Measurements from ENCODE around the gene ADD2.
"Not testable (repeated sequence)": the region's sequence is repeated elsewhere in the genome, so short reads cannot be mapped to it uniquely, and the experiment has no call there.

The ADD2 gene

DNA sequence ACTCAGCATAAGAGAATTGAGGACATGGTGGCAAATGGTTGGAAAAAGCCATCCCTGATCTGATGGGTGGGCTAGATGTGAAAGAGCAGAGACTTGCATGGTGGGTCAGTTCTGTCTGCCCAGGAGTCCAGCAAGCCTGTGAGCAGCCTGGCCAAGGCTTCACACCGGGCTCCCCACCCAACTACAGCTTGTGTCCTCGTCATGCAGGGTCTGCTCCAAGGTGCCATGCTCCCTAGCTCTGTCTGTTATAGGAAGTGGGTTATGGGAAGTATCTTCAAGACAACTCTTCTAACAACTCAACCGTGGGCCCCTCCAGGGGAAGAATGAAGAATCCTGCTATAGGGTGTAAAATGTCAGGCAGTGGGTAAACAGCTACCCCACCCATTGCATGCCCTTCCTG, 97.4 kb downstream of the ADD2 start:
- DNase-seq, result no peak

DNA sequence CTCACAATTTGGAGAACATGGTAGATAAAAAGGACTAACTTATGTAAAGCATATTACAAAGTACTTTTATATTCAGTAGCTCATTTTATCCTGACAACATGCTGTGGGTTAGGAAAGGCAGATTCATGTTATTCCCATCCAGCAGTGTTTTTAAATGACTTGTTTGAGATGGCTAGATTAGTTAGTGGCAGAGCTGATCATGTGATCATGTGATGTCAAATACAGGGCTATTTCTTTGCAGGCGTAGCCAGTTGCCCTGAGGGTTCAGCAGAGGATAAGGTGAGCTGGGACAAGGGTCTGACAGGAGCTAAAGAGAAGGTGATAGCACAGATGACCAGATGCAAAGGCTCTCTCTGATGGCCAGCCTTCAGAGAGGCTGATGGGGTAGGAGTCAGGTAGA, 97.8 kb downstream of the ADD2 start:
- DNase-seq, result no peak

DNA sequence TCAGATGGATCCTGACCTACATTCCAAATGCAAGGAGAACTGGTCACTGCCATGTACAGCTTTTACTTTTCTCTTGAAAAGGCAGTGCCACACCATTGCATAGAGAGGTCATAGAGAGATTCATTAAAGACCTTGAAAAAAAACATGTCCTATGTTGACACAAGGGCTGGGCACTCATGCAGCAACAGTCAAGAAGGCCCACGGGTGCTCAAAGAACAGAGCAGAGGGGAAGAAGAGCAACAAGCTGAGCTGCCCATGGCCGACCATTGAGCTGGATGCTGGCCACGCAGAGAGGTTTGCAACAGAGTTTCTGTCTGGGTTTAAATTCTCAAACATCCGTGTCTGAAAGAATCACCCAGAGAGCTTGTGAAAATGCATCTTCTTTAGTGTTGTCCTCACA, 99.1 kb downstream of the ADD2 start:
- DNase-seq, result no peak

DNA sequence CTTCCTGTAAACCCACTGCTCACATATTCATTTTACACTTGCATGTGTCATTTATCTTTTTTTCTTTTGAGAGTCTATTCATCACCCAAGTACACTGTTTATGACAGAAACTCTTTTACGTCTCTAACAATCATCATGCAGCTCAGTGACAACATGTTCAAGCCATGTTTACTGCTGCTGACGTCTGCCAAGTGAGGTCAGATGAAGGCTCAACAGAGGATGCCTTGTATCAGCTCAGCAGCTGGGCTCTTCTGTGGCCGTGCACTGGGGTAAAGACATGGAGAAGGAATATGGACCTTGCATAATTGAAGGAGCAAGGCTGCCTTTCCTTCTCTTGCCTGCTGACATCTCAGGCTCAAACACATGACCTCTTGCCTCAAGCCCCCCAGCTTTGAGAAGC, 99.6 kb downstream of the ADD2 start:
- DNase-seq, result no peak

DNA sequence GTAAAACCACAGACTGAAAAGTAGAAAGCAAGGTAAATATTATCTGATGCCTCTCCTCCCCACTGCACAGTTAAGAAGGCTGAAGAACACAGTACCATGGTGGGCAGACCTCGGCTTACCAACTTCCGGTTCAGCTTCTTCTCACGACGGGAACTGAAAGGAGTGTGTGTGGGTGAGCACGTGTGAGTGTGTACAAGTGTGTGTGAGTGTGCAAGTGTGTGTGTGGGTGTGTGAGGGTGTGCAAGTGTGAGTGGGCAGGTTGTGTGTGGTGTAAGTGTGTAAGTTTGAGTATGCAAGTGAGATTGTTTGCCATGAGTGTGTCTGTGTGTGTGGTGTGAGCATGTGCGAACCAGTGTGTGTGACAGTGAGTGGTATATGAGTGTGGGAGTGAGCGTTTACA, 103.5 kb downstream of the ADD2 start:
- no peak for DNase-seq

DNA sequence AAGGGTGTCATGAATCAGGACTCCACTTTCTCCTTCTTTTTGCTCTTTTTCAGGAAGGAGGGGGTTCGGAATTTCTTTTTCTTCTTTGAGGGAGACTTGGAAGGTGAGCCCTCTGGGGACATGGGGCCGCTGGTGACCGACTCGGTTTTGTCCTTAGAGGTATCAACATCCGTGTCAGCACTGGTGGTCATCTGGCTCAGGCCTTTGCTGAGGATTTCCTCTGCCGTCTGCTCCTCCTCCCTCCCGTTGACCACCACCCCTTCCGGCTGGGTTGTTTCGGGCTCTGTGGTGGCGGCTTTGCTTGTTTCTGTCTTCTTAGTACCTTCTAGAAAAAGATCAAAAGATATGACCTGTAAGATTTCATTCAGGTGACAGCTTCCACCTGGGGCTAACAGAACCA, 104.6 kb downstream of the ADD2 start:
- DNase-seq, result no peak

DNA sequence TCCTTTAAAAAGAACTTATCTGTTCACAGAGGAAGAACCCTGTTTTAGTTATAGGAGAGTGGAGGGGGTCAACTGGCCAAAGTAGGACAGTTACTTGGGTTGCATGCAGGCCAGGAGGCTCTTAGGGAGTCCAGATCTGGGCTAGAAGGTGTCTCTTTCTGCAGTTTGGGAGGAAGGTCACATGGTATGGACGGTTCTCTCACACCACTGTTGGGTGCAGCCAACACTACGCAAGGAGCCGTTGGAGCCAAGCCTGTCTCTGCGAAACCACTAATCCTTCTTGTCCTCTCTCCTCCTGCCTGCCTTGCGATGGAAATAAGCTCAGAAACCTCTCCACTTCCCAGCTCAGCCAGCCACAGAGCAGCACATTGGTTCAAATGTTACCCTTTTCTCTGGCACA, 108.4 kb downstream of the ADD2 start:
- no peak for DNase-seq

DNA sequence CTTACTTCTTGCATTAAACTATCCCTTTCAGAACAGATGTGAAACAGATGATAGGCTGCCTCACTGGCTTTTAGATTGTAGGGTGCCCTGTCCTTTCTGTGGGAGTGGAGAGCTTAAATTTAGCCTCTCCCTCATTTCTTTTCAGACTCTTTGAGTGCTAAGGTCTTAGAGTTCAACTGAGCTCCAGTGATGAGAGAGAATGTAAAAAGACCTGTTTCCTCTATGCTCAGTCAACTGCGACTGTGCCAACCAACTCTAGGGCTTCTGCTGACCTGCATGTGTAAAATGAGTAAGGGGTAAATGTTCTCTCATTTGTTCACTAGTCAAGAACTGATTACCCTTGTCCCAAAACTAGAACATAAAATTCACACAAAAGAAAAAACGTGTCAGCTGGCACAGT, 109.5 kb downstream of the ADD2 start:
- no peak for DNase-seq

DNA sequence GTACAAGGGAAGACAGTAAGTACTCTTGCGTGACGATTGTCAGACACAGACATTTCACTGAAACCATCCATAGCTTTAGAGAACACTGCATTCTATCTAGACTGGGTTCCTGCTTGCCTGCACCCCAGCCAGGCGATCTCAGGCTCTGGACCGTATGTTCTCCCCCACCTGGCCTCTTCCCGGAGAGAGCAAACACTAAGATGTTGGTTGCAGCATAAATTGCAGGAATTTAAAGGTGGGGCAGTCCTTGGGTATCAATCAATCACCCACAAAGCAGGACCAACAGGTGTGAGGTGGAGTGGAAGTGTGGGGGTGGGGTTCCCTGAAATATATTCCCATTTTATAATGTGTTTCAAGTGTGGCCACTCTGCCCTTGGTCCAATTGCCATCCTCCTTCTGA, 110.8 kb downstream of the ADD2 start:
- no peak for DNase-seq

DNA sequence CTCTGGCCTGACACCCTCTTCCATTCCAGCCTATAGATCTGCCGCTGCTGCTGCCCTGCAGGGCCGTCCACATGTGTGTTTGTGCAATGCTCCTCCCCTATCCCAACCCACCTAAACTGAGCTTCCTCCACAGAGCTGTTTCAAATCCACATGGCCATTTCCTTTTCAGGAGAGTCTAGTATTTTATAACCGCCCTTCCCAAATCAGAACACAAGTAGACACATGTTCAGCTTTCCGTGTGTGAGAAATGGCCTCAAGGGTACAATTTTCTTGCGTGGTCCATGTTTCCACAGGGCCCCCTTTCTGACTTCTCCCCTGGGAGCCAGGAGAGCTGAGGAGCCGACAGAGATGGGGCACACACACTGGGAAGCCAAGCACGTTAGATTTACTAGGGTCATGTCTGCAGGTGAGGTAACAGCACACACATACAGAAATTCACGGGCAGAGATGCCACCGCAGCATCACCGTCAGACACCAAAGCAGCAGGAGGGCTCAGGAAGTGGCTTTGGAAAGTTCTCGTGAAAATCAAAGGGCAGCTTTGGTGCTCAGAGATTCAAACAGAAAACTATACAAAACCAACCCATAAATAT, 111.5 kb downstream of the ADD2 start:
- DNase-seq, result no peak

DNA sequence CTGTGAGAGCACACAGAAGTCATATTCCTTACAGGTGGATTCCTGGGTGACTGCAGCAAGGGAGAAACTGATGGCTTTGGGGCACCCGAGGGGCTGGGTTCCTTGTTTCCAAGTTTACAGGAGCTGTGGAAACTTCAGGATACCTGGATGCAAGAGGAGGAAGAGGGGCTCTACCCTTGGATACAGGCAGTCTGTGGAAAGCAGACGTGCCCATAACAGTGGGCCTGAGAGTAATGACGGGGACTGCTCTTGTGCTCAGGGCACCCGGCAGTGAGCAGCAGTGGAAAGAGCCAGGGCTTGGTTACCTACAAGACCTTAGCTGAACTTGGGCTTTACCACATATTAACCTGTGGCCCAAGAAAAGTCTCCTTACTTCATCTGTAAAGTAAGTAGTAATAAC, 112.2 kb downstream of the ADD2 start:
- no peak for DNase-seq

DNA sequence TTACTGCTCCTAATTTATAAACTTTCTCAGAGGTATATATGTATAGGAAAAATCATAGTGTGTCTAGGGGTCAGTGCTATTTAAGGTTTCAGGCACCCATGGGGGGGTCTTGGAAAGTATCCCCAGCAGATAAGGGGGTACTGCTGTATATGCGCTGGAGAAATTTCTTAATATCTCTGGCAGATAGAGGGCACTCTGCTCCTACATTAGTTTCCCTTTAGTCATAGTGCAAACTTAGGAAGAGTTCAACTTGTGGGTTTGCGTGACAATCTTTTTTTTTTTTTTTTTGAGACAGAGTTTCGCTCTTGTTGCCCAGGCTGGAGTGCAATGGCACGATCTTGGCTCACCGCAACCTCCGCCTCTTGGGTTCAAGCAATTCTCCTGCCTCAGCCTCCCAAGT, 112.8 kb downstream of the ADD2 start:
- not testable (repeated sequence) for DNase-seq

DNA sequence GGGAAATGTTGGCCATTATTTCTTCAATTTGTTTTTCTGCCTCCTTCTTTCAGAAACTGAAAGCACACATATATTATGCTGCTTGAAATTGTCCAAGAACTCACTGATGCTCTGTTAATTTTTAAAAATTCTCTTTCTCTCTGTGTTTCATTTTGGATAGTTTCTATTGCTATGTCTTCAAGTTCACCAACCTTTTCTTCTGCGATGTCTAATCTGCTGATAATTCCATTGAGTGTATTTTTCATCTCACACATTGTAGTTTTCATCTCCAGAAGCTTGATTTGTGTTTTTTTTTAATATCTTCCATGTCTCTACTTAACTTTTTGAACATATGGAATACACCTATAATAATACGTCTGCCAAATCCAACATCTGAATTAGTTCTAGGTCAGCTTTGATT, 116.3 kb downstream of the ADD2 start:
- no peak for DNase-seq

DNA sequence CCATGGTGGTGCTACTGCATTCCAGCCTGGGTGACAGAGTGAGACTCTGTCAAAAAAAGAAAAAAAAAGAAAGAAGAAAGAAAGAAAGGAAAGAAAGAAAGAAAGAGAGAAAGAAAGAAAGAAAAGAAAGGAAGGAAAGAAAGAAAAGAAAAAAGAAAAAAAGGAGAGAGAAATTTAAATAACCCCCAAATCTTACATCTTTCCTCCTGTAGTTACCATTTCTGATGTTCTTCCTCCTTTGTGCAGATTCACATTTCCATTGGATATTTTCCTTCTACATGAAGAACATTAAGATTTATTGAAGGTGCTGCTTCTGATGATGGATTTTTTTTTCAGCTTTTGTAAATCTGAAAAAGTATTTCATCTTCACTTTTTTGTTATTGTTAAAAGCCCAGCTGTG, 117.0 kb downstream of the ADD2 start:
- DNase-seq, result no peak

DNA sequence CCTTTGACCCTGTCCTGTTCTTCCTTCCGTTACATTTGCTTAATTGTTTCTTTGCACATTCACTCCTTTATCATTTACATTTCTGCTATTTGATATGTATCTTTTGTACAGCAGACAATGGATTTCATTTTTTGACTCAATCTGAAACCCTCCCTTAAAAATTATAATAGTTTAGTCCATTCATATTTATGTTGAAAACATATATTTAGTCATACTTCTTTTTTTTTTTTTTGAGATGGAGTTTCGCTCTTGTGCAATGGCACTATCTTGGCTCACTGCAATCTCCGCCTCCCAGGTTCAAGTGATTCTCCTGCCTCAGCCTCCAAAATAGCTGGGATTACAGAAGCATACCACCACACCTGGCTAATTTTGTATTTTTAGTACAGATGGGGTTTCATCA, 119.0 kb downstream of the ADD2 start:
- no peak for DNase-seq

DNA sequence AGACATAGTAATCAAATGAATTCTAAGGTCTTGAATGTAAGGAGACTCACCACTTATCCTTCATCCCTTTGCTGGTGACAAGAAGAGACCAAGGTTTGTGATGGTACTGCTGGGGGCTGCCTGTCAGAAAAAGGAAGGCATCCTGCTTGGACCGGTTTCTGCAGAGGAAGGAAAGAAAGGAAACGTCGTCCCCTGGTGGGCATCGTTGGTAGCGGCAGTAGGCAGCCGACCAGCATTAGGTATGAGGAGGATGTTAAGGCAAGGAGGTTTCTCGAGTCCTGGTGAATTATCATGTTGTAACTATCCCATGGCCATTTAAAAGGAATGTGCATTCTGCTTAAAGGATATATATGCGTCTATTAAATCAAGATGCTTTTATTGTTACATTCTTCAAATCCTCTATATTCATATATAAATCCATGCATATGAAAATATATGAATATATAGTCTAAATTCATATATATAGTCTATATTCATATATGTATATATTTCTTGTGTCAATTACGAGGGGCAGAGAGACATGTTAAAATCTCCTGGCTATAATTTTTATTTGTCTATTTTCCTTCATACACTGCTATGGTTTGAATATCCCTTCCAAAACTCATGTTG, 120.0 kb downstream of the ADD2 start:
- no peak for DNase-seq

DNA sequence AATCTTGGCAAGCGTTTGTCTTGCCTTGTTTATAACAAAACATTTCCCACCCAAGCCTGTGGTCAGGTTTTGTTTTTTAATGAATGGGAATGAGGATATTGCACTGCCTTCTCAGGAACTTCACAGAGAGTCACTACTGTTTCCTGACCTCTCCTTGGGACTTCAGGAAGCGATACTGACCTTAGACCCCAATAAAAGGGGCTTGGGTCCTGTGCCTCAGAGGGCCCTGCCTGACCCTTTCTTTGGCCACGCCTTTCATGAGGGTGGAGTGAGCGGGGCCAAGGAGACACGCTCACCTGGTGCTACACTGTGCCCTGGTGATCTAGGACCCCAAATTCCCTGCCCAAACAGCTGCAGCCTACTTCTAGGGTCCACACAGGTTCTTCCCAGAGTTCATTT, 121.6 kb downstream of the ADD2 start:
- no peak for DNase-seq

DNA sequence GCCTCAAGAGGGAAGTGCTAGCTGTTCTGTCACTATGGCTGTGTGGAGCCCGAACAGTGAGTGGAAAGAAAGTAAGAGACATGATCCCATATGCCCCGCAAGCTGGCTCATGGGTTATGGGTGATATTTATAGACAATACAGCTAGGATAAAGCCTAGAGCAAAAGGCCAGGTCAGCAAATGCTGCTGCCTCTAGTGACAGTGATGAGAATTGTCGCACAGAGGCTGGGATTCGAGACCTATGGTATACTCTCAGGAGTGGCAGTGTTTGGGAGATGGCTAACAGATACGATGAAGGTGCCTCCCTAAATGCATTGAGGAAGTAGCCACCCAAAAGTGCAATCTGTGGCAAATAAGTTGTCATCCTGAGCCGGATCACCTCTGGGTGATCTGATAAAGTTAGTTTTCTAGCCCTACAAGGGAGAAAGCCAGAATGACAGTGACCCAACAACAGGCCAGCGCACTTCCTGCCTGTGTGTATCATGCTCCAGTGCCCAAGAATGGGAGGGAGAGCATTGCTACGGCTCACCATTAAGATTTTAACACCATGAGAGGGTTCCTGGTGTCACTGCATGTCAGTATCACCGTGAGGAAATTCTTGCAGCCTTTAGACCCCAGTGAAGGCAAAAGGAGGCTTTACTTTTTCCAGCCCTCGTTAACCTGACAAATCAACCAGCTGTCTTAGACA, 122.1 kb downstream of the ADD2 start:
- DNase-seq, result no peak

DNA sequence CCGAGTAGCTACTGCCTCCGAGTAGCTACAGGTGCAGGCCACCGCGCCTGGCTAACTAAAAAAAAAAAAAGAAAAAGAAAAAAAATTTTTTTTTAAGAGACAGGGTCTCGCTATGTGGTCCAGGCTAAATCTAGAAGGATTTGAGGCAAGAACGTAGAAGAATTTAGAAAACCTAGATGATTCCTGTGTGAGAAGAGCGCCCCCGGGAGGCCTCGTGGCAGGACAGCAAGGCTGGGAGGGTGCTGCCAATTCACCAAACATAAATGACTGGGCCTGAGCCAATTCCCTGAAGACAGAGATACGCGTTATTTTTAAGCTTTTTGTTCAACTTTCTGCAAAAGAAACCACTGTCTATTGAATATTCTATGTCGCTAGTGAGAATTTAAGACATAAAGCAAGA, 124.3 kb downstream of the ADD2 start:
- no peak for DNase-seq

DNA sequence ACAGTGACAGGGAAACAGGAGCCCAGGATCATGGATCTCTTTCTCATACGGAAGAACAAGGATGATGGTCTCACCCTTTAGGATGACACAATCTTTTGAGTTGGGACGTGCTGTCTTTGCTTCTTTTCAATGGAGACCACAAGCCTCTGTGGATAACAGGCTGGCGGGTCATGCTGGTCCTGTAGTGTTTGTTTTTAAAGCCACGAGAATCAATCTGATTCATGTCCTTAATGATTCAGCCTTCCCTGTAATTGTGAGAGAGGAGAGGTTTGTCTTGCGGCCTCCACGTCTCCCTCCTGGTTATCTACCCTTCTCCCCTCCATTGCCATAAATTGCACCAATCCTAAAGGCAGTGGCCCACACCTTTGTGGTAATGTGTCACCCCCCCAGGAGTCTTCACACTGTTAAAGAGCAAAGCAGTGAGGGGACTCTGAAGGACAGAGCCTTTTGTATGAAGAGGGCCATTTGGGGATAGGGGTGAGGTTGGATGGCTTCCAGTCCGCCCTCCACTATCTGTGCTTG, 126.7 kb downstream of the ADD2 start:
- DNase-seq, result no peak

DNA sequence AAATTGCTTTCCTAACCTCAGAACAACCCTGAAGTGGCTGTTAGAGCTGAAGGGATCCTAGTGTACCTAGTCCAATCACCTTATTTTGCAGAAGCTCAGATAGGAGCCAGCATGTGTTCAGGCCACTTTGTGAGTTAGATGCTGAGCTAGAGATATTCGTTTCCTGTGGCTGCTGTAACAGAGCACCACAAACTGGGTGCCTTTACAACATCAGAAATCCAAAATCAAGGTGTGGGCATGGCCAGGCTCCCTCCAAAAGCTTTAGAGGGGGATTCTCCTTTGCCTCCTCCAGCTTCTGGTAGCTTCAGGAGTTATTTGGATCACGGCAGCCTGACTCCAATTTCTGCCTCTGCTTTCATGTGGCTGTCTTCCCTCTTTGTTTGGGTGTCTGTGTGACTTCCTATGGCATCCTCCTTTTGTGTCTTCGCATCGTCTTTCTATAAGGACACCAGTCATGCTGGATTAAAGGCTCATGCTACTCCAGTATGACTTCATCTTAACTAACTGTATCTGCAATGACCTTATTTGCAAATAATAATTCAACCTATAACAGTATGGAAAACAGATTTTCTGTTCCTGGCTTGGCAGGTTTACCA, 128.1 kb downstream of the ADD2 start:
- no peak for DNase-seq

DNA sequence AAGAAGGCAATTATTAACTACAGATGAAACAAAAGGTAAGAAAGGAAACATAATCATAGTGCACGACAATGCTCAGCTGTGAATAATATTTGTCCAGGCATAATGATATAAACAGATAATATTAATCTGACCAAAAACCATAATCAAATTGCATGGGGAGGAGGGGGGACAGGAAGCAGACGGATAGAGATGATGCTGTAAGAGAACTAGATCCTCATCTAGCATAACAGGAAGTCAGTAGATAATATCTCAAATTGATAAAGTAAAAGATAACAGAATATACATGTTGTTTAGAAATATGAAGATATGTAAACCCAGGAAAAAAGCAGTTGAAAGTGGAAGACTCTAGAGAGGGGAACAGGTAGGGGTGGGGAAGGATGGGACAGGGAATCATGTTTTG, 129.4 kb downstream of the ADD2 start:
- no peak for DNase-seq

DNA sequence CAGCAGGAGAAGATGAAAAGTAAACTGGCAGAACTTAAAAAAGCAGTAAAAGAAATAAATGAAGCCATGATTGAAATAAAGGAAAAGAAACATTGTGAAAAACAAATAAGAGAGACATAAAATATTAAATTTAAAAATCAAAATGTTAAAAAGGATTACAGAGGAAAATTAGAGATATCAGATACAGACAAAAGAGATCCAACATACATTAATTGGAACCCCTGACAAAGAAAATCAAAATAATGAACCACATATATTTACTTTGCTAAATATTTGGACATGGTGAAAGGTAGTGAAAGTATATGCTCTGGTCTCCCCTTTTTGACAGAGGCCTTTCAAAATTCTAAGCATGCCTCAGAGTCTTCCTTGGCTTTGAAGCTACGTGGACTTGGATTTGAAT, 134.5 kb downstream of the ADD2 start:
- no peak for DNase-seq

DNA sequence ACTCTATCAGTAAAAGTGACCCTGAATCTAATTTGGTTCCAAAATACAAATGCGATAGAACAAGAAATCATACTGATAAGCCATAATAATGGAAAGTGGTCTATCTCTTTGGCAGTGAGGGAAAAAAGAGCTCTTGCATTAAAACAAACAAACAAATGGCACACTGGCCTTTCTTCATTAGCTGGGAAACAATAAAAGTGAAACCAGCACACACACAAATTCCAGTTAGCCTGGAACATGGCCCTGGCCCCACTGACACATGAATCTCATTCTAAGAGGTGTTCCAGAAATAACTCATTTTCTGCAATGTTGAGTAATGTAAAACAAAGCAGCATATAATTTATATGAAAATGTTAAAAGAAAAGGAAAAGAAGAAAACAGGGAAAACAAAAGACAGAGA, 135.0 kb downstream of the ADD2 start:
- no peak for DNase-seq
